Transverse colon (tissue), 4 donors: ENCODE data around the gene ZBTB20.

Experiments
- CTCF ChIP-seq, 5 experiments: fragments of 200-600 bp in 3 of 5; fragments of 450-650 bp in 2 of 5; sonication (generic) in 3 of 5; IDR thresholded peaks; 1 replicate in 2 of 5; 2 replicates in 3 of 5; pipeline ENCODE4 v1.5.1; 2016 to 2017; ENCODE audit warnings: antibody characterized with exemption in 5 of 5, inconsistent platforms in 3 of 5, mild to moderate bottlenecking in 2 of 5, moderate library complexity in 1 of 5
- EP300 ChIP-seq: sonication (generic); formaldehyde crosslinking; IDR thresholded peaks from one replicate; pipeline ENCODE4 v1.6.1; 2017; ENCODE audit warnings: antibody characterized with exemption, low read depth
- POLR2AphosphoS5 ChIP-seq, 3 donors: sonication (generic); formaldehyde crosslinking; IDR thresholded peaks; one replicate each; pipeline ENCODE4 v1.6.1; 2016; ENCODE audit warnings: antibody characterized with exemption in 3 of 3

DNA sequence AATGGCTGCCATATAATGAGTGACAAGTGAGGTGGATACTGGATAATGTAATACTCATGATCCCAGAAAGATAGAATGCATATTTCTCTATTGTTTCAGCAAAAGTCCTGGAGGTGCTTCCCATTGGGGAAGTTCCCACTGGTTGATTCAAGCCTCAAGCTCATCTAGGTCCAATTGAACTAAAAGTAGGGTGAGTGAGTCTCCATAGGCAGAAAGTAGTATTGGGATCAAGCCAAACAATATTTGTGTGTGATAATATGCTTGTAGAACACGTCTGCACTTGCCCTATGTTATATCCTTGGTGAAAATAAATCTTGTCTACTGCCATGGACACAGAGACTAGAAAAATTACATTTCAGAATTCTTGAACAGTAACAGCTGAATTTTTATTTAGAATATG is 14.8 kb upstream of the ZBTB20 start:
- TF ChIP-seq EP300, result no peak
- TF ChIP-seq CTCF (IDR thresholded peaks at IDR 0.05), result no peak
- no peak for TF ChIP-seq POLR2AphosphoS5 (IDR thresholded peaks at IDR 0.05)
